ENCODE measurements around the gene GRID1.

GRCh38 chr10:85787881-85788280 is 578.7 kb downstream of the GRID1 start:
- TF ChIP-seq CTCF (IDR thresholded peaks at IDR 0.05), result no peak
- TF ChIP-seq POLR2A (IDR thresholded peaks at IDR 0.05), result no peak

Data from lower leg skin (tissue), 3 donors.